HG02973 (cell line): ENCODE data around the gene MYCL.
"Not testable (repeated sequence)": the region's sequence is repeated elsewhere in the genome, so short reads cannot be mapped to it uniquely, and the experiment has no call there.

Experiments used
- ATAC-seq: cut with Tn5 transposase; IDR thresholded peaks from one replicate; pipeline ENCODE4 v1.9.1; 2021; ENCODE audit warnings: moderate library complexity; ENCODE audit not compliant: unreplicated experiment

Gene MYCL

GRCh38 chr1:39892601-39893595 lies 8.8 kb downstream of the MYCL start:
- ATAC-seq: no peak

- ATAC-seq: no peak
Observed at GRCh38 chr1:39890880-39891279, 10.8 kb downstream of the MYCL start.

- ATAC-seq: no peak
Observed at GRCh38 chr1:39890273-39890672, 11.4 kb downstream of the MYCL start.

GRCh38 chr1:39886757-39887231 lies 14.9 kb downstream of the MYCL start:
- no peak for ATAC-seq

- no peak for ATAC-seq
Observed at GRCh38 chr1:39885516-39885915, 16.2 kb downstream of the MYCL start.

GRCh38 chr1:39882152-39882551 lies 19.6 kb downstream of the MYCL start:
- ATAC-seq: no peak

GRCh38 chr1:39877980-39878956 lies 23.4 kb downstream of the MYCL start:
- ATAC-seq: no peak

GRCh38 chr1:39877231-39877778 lies 24.4 kb downstream of the MYCL start:
- no peak for ATAC-seq

GRCh38 chr1:39876144-39876543 lies 25.6 kb downstream of the MYCL start:
- no peak for ATAC-seq

- ATAC-seq: no peak
Observed at GRCh38 chr1:39872698-39873097, 29.0 kb downstream of the MYCL start.

- no peak for ATAC-seq
Observed at GRCh38 chr1:39871796-39872195, 29.9 kb downstream of the MYCL start.

- not testable (repeated sequence) for ATAC-seq
Observed at GRCh38 chr1:39871043-39871442, 30.7 kb downstream of the MYCL start.

- not testable (repeated sequence) for ATAC-seq
Observed at GRCh38 chr1:39869538-39870112, 32.1 kb downstream of the MYCL start.

GRCh38 chr1:39866767-39867166 lies 35.0 kb downstream of the MYCL start:
- ATAC-seq: no peak

GRCh38 chr1:39865762-39866161 lies 36.0 kb downstream of the MYCL start:
- ATAC-seq: no peak

- no peak for ATAC-seq
Observed at GRCh38 chr1:39863177-39863576, 38.5 kb downstream of the MYCL start.

GRCh38 chr1:39861003-39861402 lies 40.7 kb downstream of the MYCL start:
- ATAC-seq: no peak

- ATAC-seq: no peak
Observed at GRCh38 chr1:39859859-39860812, 41.6 kb downstream of the MYCL start.

GRCh38 chr1:39858315-39858714 lies 43.4 kb downstream of the MYCL start:
- ATAC-seq: no peak
